ENCODE results near the gene TMPRSS6. TPM values are rescaled to one million over a fixed set of nuclear protein-coding genes. Genes with fewer than 3 reads are reported as not detected.

TMPRSS6 gene
- total and polyA plus RNA-seq, 2 donors from 2014 or later, result 1.4 TPM; not detected in 1

DNA sequence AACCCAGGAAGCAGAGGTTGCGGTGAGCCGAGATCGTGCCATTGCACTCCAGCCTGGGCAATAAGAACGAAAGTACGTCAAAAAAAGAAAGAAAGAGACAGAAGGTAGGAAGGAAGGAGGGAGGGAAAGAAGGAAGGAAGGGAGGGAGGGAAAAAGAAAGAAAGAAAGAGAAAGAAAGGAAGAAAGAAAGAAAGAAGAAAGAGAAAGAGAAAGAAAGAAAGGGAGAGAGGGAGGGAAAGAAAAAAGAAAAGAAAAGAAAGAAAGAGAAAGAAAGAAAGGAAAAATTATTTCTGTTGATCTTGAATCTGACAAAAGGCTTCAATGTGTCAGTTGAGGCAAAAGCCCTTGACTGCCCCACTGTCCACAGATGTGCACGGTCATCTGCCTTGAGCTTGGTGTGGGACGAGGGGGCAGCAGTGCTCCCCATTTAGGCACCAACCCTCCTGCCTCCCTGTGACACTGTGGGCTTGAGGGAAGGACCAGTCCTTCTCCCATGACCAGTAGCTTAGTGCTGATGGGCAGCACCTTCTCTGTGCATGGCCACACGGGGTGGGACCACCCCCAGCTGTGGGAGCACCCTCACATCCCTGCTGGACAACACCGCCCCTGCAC is 33.6 kb downstream of the TMPRSS6 start:
- FAIRE-seq (no peak), DNase-seq (no peak)
- TF ChIP-seq, protein P1, sequence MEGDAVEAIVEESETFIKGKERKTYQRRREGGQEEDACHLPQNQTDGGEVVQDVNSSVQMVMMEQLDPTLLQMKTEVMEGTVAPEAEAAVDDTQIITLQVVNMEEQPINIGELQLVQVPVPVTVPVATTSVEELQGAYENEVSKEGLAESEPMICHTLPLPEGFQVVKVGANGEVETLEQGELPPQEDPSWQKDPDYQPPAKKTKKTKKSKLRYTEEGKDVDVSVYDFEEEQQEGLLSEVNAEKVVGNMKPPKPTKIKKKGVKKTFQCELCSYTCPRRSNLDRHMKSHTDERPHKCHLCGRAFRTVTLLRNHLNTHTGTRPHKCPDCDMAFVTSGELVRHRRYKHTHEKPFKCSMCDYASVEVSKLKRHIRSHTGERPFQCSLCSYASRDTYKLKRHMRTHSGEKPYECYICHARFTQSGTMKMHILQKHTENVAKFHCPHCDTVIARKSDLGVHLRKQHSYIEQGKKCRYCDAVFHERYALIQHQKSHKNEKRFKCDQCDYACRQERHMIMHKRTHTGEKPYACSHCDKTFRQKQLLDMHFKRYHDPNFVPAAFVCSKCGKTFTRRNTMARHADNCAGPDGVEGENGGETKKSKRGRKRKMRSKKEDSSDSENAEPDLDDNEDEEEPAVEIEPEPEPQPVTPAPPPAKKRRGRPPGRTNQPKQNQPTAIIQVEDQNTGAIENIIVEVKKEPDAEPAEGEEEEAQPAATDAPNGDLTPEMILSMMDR (IDR thresholded peaks at IDR 0.05; ENCODE audit: borderline replicate concordance, extremely low read depth, insufficient read depth), result no peak
- Histone ChIP-seq H3K4me1 (ENCODE audit: control insufficient read depth in 2 of 3, insufficient read depth in 2 of 3, low read depth in 1 of 3, low read length in 3 of 3) (peaks cover 0 to 3% (median 0%) of the 10 kb centered on the region in 3 donors), H3K4me3 (ENCODE audit: low read length in 3 of 3) (no peak overlapping the region), H3K27me3 (ENCODE audit: control insufficient read depth, insufficient read depth, low read length) (peaks cover 5% of the 10 kb centered on the region), H3K9ac (ENCODE audit: low read length in 3 of 3) (no peak overlapping the region), H3K36me3 (ENCODE audit: control insufficient read depth in 2 of 3, insufficient read depth in 3 of 3, low read length in 3 of 3) (no peaks in the 10 kb centered on the region), H3K9me3 (ENCODE audit: control insufficient read depth in 2 of 3, insufficient read depth in 1 of 3, low read length in 3 of 3) (peaks cover 0 to 6% (median 0%) of the 10 kb centered on the region in 3 donors), H3K27ac (ENCODE audit: low read depth in 2 of 2, low read length in 2 of 2) (no peak overlapping the region)
- intact Hi-C loops (cut with DNase I), result no loop called here

GRCh38 chr22:37075046-37075445 is 34.5 kb downstream of the TMPRSS6 start:
- no peak for FAIRE-seq

DNA sequence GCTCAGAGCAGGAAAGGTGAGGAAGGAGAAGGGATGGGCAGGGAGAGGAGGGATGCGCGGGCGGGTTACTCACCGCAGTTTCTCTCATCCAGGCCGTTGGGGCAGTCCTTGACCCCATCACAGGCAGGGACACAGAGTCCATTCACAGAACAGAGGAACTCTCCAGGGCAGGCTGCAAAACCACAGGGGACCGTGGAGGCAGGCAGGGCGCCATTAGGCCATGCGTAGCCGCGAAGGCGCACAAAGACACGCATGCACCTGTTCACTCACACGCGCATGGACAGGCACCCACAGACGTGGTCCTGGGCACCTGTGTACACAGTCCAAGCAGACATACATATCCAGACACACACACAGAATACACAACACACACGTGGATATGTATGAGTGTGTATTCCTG is 35.0 kb downstream of the TMPRSS6 start:
- TF ChIP-seq, protein P1 (IDR thresholded peaks at IDR 0.05; ENCODE audit: borderline replicate concordance, extremely low read depth, insufficient read depth), result no peak
- FAIRE-seq, result no peak
- H3K36me3 ChIP-seq (ENCODE audit: control insufficient read depth in 2 of 3, insufficient read depth in 3 of 3, low read length in 3 of 3), result no peaks in the 10 kb centered on the region
- no peak for DNase-seq
- H3K27me3 ChIP-seq (ENCODE audit: control insufficient read depth, insufficient read depth, low read length), result peaks cover 7% of the 10 kb centered on the region
- H3K4me1 ChIP-seq (ENCODE audit: control insufficient read depth in 2 of 3, insufficient read depth in 2 of 3, low read depth in 1 of 3, low read length in 3 of 3), result peaks cover 0 to 3% (median 0%) of the 10 kb centered on the region in 3 donors
- H3K9me3 ChIP-seq (ENCODE audit: control insufficient read depth in 2 of 3, insufficient read depth in 1 of 3, low read length in 3 of 3), result peaks cover 0 to 6% (median 0%) of the 10 kb centered on the region in 3 donors
- no peak overlapping the region for H3K4me3 ChIP-seq (ENCODE audit: low read length in 3 of 3)
- H3K27ac ChIP-seq (ENCODE audit: low read depth in 2 of 2, low read length in 2 of 2), result no peak overlapping the region
- intact Hi-C loops (cut with DNase I), result no loop called here
- no peak overlapping the region for H3K9ac ChIP-seq (ENCODE audit: low read length in 3 of 3)

More at GRCh38 chr22:37075046-37075445, 34.5 kb downstream of the TMPRSS6 start:
- H3K27ac ChIP-seq (ENCODE audit: low read depth in 2 of 2, low read length in 2 of 2), result no peak overlapping the region
- peaks cover 0 to 6% (median 0%) of the 10 kb centered on the region in 3 donors for H3K9me3 ChIP-seq (ENCODE audit: control insufficient read depth in 2 of 3, insufficient read depth in 1 of 3, low read length in 3 of 3)
- TF ChIP-seq, protein P1 (IDR thresholded peaks at IDR 0.05; ENCODE audit: borderline replicate concordance, extremely low read depth, insufficient read depth), result no peak
- H3K9ac ChIP-seq (ENCODE audit: low read length in 3 of 3), result no peak overlapping the region
- DNase-seq, result no peak
- no peak overlapping the region for H3K4me3 ChIP-seq (ENCODE audit: low read length in 3 of 3)
- peaks cover 7% of the 10 kb centered on the region for H3K27me3 ChIP-seq (ENCODE audit: control insufficient read depth, insufficient read depth, low read length)
- peaks cover 0 to 3% (median 0%) of the 10 kb centered on the region in 3 donors for H3K4me1 ChIP-seq (ENCODE audit: control insufficient read depth in 2 of 3, insufficient read depth in 2 of 3, low read depth in 1 of 3, low read length in 3 of 3)
- no peaks in the 10 kb centered on the region for H3K36me3 ChIP-seq (ENCODE audit: control insufficient read depth in 2 of 3, insufficient read depth in 3 of 3, low read length in 3 of 3)
- intact Hi-C loops (cut with DNase I), result no loop called here

Measured in kidney (tissue), 14 donors.